ENCODE measurements around the gene PRSS12. TPM values are rescaled to one million over a fixed set of nuclear protein-coding genes. Genes with fewer than 3 reads are reported as not detected.

PRSS12 gene
- total and polyA plus RNA-seq, 2 donors (not counting 3 experiments of a cell fraction or from before 2014, with no cell fraction given) = 0.22 to 0.55 TPM

DNA sequence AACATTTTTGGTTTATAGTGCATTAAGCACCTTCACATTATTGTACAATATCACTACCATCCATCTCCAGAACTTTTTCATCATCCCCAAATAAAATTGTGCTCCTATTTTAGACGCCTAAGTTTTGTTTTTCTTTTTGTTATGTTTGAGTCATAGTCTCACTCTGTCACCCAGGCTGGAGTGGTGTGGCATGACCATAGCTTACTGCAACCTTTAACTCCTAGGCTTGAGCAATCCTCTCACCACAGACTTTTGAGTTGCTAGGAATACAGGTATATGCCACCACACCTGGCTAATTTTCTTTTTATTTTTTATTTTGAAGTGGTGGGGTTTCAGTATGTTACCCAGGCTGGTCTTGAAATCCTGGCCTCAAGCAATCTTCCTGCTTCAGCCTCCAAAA lies 33.9 kb downstream of the PRSS12 start:
- Histone ChIP-seq H3K4me3 (replicated peaks in 1 of 3; ENCODE audit: insufficient read depth in 1 of 3, low read depth in 1 of 3, low read length in 3 of 3) (no peak overlapping the region), H4K20me1 (replicated peaks; ENCODE audit: control insufficient read depth, extremely low read depth, insufficient read depth, low read length) (no peaks in the 10 kb centered on the region), H2AFZ (ENCODE audit: low read depth, low read length) (no peak overlapping the region), H3K36me3 (ENCODE audit: control insufficient read depth in 2 of 2, extremely low read depth in 1 of 2, insufficient read depth in 2 of 2, low read length in 2 of 2) (no peaks in the 10 kb centered on the region), H3K9me1 (replicated peaks; ENCODE audit: control insufficient read depth, extremely low read depth, insufficient read depth, low read length) (no peaks in the 10 kb centered on the region), H3K27ac (ENCODE audit: insufficient read depth, low read depth, low read length) (no peak overlapping the region), H3K9me3 (replicated peaks; ENCODE audit: control insufficient read depth, insufficient read depth, low read length) (no peaks in the 10 kb centered on the region), H3K9ac (replicated peaks; ENCODE audit: extremely low read depth, insufficient read depth, low read length) (no peak overlapping the region), H3K27me3 (ENCODE audit: control insufficient read depth in 2 of 2, insufficient read depth in 2 of 2, low read length in 2 of 2) (no peaks in the 10 kb centered on the region), H3K4me1 (ENCODE audit: control insufficient read depth, extremely low read depth, insufficient read depth, low read length) (no peaks in the 10 kb centered on the region), H3K4me2 (ENCODE audit: insufficient read depth, low read length) (no peak overlapping the region), H3K79me2 (ENCODE audit: control insufficient read depth, insufficient read depth, low read length) (no peaks in the 10 kb centered on the region)
- POLR2A ChIA-PET = no interaction called here
- TF ChIP-seq, protein P1, sequence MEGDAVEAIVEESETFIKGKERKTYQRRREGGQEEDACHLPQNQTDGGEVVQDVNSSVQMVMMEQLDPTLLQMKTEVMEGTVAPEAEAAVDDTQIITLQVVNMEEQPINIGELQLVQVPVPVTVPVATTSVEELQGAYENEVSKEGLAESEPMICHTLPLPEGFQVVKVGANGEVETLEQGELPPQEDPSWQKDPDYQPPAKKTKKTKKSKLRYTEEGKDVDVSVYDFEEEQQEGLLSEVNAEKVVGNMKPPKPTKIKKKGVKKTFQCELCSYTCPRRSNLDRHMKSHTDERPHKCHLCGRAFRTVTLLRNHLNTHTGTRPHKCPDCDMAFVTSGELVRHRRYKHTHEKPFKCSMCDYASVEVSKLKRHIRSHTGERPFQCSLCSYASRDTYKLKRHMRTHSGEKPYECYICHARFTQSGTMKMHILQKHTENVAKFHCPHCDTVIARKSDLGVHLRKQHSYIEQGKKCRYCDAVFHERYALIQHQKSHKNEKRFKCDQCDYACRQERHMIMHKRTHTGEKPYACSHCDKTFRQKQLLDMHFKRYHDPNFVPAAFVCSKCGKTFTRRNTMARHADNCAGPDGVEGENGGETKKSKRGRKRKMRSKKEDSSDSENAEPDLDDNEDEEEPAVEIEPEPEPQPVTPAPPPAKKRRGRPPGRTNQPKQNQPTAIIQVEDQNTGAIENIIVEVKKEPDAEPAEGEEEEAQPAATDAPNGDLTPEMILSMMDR (IDR thresholded peaks at IDR 0.05; ENCODE audit: extremely low read depth in 1 of 2, insufficient read depth in 1 of 2, low read depth in 1 of 2, low read length in 2 of 2) = no peak
- TF ChIP-seq POLR2A (IDR thresholded peaks at IDR 0.05; ENCODE audit: low read depth, low read length) (no peak), GATA2 (IDR thresholded peaks at IDR 0.05; ENCODE audit: insufficient read depth, insufficient read length, low read depth, low read length) (no peak), FOS (IDR thresholded peaks at IDR 0.05; ENCODE audit: borderline replicate concordance, insufficient read depth, low read length) (no peak), JUN (IDR thresholded peaks at IDR 0.05; ENCODE audit: borderline replicate concordance, insufficient read depth, insufficient read length, low read depth) (no peak), EZH2 (IDR thresholded peaks at IDR 0.05; ENCODE audit: borderline replicate concordance, low read depth, low read length, severe bottlenecking) (no peak), POLR2AphosphoS5 (IDR thresholded peaks at IDR 0.05; ENCODE audit: insufficient read depth, low read depth, low read length) (no peak), MYC (IDR thresholded peaks at IDR 0.05; ENCODE audit: low read depth, low read length) (no peak)
- TF ChIP-seq, protein P2, sequence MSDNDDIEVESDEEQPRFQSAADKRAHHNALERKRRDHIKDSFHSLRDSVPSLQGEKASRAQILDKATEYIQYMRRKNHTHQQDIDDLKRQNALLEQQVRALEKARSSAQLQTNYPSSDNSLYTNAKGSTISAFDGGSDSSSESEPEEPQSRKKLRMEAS (IDR thresholded peaks at IDR 0.05; ENCODE audit: insufficient read depth, insufficient read length) = no peak
- BruUV-seq (replicated peaks) = no TSS peak
- intact Hi-C loops (cut with micrococcal nuclease) = no loop called here
- CTCF ChIA-PET = no interaction called here
- dilution Hi-C loops (cut with MboI; ENCODE audit: extremely low pct_ligation_motif_present, low sequenced_read_pairs) = no loop called here
- no peak for FAIRE-seq
- no peak for DNase-seq (ENCODE audit: low read depth, low spot score)

Data from endothelial cell of umbilical vein (primary cell).